ENCODE results near the gene UBE2QL1.

GRCh38 chr5:6496636-6497035 is 48.0 kb downstream of the UBE2QL1 start:
- no peak for TF ChIP-seq EP300 (IDR thresholded peaks at IDR 0.05; ENCODE audit: low read depth)
- TF ChIP-seq CTCF (IDR thresholded peaks at IDR 0.05) = no peak

Data from transverse colon (tissue), 3 donors.